ENCODE results near the gene PLPP3. TPM values are rescaled to one million over a fixed set of nuclear protein-coding genes. Genes with fewer than 3 reads are reported as not detected.
A peak's percentile ranks its signal among the peaks of the same experiment; 100 is the strongest.

Gene PLPP3
- total RNA-seq, 2 donors from 2014 or later, result not detected

DNA sequence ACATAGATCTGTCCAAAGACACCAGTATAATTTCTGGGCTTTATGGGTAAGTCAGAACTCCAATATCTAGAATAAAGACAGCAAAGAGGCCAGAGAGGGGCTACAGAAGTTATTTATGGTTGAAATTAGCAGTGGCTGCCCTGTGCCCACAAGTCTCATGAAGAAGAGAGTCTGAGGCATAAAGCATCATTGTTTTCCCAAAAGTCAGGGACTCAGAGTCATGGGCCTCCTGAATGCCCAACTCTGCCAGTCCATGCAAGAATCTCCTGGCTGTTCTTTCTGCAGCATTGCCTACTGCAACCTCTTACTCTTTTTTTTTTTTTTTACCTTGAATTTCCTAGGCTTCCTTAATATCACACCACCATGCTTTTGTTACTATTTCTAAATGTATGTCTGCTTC, 49.6 kb downstream of the PLPP3 start:
- H3K27me3 Mint-ChIP-seq, result peaks cover 3% of the 10 kb centered on the region
- H3K4me1 Mint-ChIP-seq, result no peaks in the 10 kb centered on the region
- no peak for ATAC-seq (replicated peaks)
- H3K36me3 Mint-ChIP-seq (ENCODE audit: low read depth), result no peaks in the 10 kb centered on the region
- H3K27ac Mint-ChIP-seq, result no peak overlapping the region
- no peaks in the 10 kb centered on the region for H3K9me3 Mint-ChIP-seq
- no peak overlapping the region for H3K4me3 Mint-ChIP-seq

DNA sequence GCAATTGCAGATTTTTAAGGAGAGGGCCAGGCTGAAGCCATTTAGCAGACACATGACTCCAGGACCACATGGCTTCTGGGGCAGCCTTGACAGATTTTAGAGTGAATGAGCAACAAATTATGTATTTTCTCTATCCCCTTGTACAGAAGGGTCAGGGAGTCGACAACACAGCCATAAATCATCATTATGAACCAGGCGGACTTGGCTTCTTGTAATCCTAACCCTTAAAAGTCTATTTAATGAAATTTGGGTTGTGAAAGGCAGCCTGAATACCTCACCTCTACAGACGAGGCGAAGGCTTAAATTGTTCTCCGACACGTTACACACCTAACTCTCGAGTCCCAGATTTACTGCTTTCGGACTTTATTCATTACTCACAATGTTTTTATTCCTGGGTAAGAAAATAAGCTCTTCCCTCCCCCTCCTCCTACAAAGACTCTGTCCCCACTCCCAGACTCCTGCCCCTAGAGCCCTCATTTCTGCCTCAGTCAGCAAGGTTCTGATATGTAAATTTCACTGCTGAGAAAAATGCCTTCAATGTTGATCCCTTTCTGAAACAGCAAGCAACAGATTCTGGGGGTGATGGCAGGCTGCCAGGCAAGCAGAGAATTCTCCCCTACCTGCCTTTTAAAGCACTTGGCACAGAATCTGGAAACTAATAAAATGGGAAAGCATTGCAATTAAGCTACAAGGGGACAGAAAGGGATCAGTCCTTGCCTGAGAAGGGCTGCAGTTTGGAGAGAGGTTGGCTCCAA, 51.6 kb downstream of the PLPP3 start:
- no peak overlapping the region for H3K4me3 Mint-ChIP-seq
- ATAC-seq (replicated peaks), result no peak
- no peaks in the 10 kb centered on the region for H3K9me3 Mint-ChIP-seq
- no peaks in the 10 kb centered on the region for H3K4me1 Mint-ChIP-seq
- peaks cover 3% of the 10 kb centered on the region for H3K27me3 Mint-ChIP-seq
- H3K27ac Mint-ChIP-seq, result no peak overlapping the region
- H3K36me3 Mint-ChIP-seq (ENCODE audit: low read depth), result no peaks in the 10 kb centered on the region

DNA sequence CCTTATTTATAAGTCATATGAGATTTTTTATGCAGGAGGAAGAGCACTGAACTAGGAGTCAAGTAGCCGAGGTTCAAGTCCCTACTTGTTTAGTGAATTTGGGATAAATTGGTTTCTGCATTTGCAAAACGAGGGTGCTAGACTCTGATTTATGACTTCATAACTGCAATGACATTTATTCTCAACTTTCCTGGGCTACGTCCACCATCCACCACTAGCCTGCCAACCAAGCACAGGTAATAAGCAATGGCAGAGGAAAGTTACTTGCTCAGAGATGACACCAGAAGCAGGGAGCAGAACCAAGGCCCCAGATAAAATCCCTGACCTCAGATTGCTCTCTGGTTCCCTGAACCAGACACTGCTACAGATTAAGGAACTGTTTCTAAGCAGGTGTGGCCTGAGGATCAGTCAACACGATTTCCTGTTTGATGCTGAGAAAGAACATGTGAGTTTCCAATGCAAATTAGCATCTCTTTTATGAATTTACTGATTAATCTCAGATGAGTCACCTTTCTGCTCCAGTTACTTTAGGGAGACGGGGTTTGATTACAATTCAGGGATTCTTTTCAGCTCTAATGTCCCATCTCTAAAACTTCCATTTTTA, 52.7 kb downstream of the PLPP3 start:
- no peak overlapping the region for H3K27ac Mint-ChIP-seq
- no peak overlapping the region for H3K4me3 Mint-ChIP-seq
- no peaks in the 10 kb centered on the region for H3K9me3 Mint-ChIP-seq
- no peaks in the 10 kb centered on the region for H3K4me1 Mint-ChIP-seq
- no peaks in the 10 kb centered on the region for H3K36me3 Mint-ChIP-seq (ENCODE audit: low read depth)
- peaks cover 3% of the 10 kb centered on the region for H3K27me3 Mint-ChIP-seq
- peak; percentile 37 for ATAC-seq (replicated peaks)

DNA sequence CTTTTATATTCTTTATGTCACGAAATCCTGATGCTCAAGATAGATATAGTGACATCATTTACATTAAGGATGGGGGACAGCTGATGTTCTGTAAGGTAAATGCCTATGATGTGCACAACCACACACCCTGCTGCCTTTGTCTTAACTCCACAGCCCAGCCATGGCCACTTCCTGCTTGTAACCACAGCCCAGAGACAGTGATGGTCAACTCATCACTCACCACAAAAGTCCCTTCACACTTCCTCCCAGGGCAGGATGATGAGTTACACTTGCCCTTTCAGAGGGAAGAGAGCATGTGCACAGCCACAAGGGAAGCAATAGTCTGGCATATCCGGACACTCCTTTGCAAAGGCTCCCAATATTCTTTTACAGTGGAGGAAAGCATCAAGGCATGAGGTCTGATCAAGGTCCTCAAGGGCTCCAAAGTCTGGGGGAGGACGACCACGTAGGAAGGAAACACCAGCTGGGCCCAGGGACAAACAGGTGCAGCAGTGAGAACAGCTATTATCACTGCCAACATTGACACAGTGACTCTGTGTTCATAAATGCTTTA, 53.8 kb downstream of the PLPP3 start:
- peak; percentile 75 for ATAC-seq (replicated peaks)
- no peaks in the 10 kb centered on the region for H3K36me3 Mint-ChIP-seq (ENCODE audit: low read depth)
- H3K4me3 Mint-ChIP-seq, result no peak overlapping the region
- H3K27ac Mint-ChIP-seq, result no peak overlapping the region
- H3K9me3 Mint-ChIP-seq, result no peaks in the 10 kb centered on the region
- H3K4me1 Mint-ChIP-seq, result no peaks in the 10 kb centered on the region
- H3K27me3 Mint-ChIP-seq, result peaks cover 3% of the 10 kb centered on the region

DNA sequence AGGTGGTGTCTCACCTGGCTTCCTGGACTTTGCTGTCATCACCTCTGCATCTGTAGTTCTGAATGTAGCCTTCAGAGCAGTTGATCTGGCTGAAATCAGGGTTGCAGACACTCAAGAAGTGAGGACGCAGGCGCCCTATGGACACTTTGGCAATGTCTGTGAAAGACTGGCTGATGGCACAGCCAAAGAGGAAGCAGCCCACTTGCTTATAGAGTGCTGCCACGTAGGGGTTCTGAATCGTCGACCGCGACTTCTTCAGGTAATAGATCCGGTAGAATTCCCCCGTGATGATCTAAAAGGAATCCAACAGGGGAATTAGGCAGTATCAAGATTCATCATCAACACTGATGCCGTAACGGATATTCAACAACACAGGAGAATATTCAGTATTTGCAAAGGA, 55.1 kb downstream of the PLPP3 start:
- Mint-ChIP-seq H3K4me1 (no peaks in the 10 kb centered on the region), H3K27ac (no peak overlapping the region), H3K9me3 (no peaks in the 10 kb centered on the region), H3K27me3 (peaks cover 3% of the 10 kb centered on the region), H3K4me3 (no peak overlapping the region), H3K36me3 (ENCODE audit: low read depth) (no peaks in the 10 kb centered on the region)
- no peak for ATAC-seq (replicated peaks)

DNA sequence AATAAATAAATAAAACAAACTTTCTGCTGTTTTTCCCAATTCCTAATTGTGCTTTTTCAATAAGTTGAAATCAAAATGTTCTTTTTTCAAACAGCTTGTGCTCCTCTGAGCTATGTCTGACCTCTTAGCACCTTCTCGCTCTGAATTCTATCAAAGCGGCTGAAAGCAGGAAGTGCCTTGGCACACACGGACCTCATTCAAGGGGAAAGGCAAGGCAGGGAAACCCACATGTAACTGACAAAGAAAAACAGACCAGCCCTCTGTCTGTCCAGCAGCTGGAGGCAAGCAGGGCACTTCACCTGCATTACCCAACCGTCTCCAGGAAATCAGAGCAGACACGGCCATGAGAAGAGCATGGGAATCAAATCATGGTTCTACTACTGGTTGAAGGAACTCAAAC, 56.7 kb downstream of the PLPP3 start:
- ATAC-seq (replicated peaks), result no peak
- H3K27ac Mint-ChIP-seq, result no peak overlapping the region
- peaks cover 3% of the 10 kb centered on the region for H3K27me3 Mint-ChIP-seq
- H3K36me3 Mint-ChIP-seq (ENCODE audit: low read depth), result no peaks in the 10 kb centered on the region
- H3K4me3 Mint-ChIP-seq, result no peak overlapping the region
- H3K4me1 Mint-ChIP-seq, result no peaks in the 10 kb centered on the region
- H3K9me3 Mint-ChIP-seq, result no peaks in the 10 kb centered on the region

DNA sequence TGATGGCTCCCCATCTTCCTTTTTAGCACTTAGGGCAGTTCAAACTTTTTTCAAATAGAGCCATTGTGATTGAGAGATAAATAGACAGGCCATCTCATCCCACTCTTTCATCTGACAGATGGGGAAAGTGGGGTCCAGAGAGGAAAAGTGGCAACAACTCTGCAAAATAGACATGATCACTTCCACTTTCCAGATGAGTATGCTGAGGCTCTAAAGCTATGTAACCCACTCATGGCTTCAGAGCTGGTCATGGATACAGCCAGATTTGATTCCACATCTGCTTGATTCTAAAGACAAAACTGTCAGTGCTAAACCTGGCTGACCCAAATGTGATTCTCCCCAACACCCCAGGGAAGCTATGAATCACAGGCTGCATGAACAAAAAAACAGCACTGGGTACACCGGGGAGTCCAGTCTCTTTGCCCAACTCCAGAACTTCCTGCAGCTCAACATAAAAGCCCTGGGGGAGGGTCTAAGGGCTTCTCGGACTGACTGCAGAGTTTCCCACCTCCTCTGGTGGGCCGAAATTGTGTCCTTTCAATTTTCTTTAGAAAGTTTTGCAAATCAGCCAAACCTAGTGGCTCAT, 59.3 kb downstream of the PLPP3 start:
- ATAC-seq (replicated peaks), result no peak
- Mint-ChIP-seq H3K4me1 (no peaks in the 10 kb centered on the region), H3K36me3 (ENCODE audit: low read depth) (no peaks in the 10 kb centered on the region), H3K4me3 (no peak overlapping the region), H3K9me3 (no peaks in the 10 kb centered on the region), H3K27me3 (peaks cover 3% of the 10 kb centered on the region), H3K27ac (no peak overlapping the region)

DNA sequence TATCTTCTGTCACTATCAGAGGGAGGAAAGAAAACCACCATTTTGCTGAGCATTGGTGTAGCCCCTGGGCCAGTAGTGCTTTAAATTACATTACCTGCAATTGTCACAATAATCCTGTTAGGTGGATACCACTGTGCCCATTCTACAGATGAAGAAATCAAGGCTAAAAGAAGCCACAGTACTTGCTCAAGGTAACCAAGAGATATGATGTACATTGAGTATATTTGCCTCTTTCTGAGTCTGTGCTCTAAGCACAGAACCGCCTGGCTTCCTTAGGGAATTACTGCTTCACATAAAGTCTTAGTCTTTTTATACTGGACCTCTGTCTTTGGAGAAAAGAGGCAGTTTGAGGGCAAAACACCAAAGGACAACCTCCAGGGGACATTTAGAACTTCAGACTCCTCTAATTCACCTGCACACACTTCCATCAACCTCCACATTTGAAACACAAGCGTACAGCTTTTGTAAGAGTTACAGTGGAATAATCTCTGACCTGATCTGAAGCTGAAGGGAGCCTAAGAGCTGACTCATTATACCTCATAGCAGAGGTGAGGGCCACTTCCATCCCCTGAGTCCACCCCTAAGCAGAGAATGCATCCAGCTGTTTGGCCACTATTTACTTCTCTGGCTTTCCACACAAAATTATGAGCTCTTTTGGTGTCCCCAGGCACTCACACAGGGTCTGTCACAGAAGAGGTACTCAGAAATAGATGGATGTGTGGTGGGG, 61.8 kb downstream of the PLPP3 start:
- no peak overlapping the region for H3K4me3 Mint-ChIP-seq

DNA sequence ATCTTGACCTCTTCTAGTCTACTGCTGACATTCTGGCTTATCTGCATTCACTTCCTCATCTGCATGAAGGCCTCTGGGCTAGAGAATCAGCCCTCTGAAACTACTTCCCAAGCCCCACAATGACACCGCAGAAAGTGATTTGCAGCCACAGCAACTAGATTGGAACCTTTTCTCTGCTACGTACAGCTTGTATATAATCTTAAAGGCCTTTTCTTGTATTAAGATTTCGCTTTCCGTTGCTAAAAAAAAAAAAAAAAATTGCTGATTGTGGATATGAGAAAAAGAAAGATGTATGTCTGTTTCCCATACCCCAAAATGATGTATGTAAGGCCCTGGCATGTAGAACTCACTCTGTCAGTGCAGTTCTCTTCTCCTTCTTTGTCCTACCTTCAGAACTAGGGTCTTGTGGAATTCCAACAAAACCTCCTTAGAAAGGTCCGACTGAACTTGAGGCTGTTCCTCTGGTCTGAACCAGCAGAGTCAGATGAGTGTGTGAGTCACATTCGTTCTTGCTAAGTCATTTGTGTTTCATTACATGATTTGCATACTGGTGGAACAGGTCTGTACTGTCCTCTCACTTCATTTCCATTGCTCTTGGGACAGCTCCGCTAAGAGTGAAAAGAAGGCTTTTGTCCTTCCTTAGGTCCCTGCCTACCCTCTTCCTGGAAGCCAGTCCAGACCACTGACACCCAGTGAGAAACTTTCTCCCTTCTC, 62.7 kb downstream of the PLPP3 start:
- Mint-ChIP-seq H3K27me3 (no peaks in the 10 kb centered on the region), H3K4me3 (no peak overlapping the region), H3K27ac (no peak overlapping the region), H3K4me1 (no peaks in the 10 kb centered on the region), H3K36me3 (ENCODE audit: low read depth) (no peaks in the 10 kb centered on the region), H3K9me3 (no peaks in the 10 kb centered on the region)
- peak; percentile 42 for ATAC-seq (replicated peaks)

More for the DNA sequence above, 61.8 kb downstream of the PLPP3 start:
- Mint-ChIP-seq H3K36me3 (ENCODE audit: low read depth) (no peaks in the 10 kb centered on the region), H3K4me1 (no peaks in the 10 kb centered on the region), H3K9me3 (no peaks in the 10 kb centered on the region), H3K27me3 (no peaks in the 10 kb centered on the region), H3K27ac (no peak overlapping the region)
- ATAC-seq (replicated peaks), result no peak

DNA sequence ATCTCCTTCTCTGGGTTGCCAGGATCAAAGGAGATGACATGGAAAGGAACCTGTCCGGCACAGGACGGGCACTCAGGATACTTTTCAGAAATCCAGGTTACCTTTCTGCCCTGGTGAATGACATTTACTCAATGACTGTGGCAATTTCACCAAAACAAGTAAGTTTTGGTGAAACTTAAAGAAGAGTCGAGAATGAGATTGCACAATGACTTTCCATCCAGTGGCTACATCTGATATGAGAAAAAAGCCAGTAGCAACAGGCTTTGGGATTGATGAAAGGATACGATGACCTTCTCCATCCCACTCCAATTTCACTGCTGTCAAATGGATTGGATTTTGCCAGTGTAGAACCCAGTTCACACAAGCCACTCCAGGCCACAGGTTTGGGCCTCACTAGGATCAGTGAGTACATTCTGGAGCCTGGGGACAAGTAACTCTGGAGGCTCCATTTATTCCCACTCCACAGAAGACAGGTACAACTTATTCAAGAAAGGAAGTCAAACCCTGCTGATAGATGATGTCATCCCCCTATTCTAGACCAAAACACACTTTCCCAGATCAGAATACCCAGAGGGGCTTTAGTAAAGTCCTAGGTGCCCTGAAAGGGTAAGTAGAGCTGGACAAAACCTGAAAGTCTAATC, 63.3 kb downstream of the PLPP3 start:
- H3K9me3 Mint-ChIP-seq, result no peaks in the 10 kb centered on the region
- H3K27ac Mint-ChIP-seq, result no peak overlapping the region
- ATAC-seq (replicated peaks), result no peak
- H3K4me1 Mint-ChIP-seq, result no peaks in the 10 kb centered on the region
- no peaks in the 10 kb centered on the region for H3K36me3 Mint-ChIP-seq (ENCODE audit: low read depth)
- no peaks in the 10 kb centered on the region for H3K27me3 Mint-ChIP-seq
- H3K4me3 Mint-ChIP-seq, result no peak overlapping the region

DNA sequence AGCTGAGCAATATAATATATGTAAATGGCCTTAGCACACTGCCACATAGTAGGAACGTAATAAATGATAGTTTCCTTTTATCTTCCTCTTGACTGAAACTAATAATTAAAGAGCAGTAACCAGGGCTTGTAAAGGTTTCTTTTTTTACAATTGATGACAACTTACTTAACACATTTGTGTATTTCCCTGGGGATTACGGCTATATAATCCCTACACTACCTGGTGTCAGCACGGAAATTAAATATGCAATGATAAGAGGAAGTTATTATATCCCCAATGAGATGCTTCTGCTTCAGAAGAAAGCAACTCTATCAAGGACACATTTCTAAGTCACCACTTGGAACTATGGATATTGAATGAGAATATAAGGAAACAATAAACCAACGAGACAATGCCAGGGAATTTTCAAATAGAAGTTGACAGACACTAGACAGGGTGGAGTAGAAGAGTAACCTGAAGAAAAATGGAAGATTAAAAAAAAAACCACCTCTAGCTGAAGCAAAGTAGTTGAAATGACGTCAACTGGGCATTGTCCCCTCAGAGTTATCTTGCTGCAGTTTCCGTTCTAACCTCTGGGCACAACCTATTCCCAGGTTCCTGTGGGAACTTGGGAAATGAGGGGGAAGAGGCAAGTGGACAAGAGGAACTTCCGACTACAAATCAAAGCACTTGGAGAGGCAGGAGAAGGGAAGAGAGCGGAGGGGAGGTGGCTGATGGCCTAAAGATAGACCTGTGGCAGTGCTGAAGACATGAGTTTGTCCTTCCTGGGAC, 66.5 kb downstream of the PLPP3 start:
- no peak for ATAC-seq (replicated peaks)
- Mint-ChIP-seq H3K36me3 (ENCODE audit: low read depth) (no peaks in the 10 kb centered on the region), H3K4me1 (no peaks in the 10 kb centered on the region), H3K27me3 (no peaks in the 10 kb centered on the region), H3K9me3 (no peaks in the 10 kb centered on the region), H3K4me3 (no peak overlapping the region), H3K27ac (no peak overlapping the region)

DNA sequence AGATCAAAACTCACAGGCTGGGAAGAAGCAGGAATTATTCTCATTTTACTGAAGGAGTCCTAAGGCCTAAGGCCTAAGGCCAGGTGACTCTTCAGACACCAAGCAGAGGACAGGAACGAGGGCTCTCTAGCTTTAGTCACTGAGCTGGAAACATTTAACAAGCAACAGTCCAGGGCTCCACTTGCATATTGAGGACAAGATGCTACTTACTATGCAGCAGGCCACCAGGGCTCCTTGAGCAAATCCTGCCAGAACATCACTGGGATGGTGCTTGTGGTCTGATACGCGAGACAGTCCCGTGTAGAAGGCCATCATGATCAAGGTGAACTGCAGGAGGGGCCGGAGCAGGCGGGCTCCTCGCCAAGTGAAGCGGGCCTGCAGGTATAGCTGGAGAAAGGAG, 67.6 kb downstream of the PLPP3 start:
- peaks cover 2% of the 10 kb centered on the region for H3K27me3 Mint-ChIP-seq
- no peak overlapping the region for H3K4me3 Mint-ChIP-seq
- ATAC-seq (replicated peaks), result no peak
- H3K9me3 Mint-ChIP-seq, result no peaks in the 10 kb centered on the region
- H3K27ac Mint-ChIP-seq, result no peak overlapping the region
- H3K36me3 Mint-ChIP-seq (ENCODE audit: low read depth), result no peaks in the 10 kb centered on the region
- no peaks in the 10 kb centered on the region for H3K4me1 Mint-ChIP-seq

DNA sequence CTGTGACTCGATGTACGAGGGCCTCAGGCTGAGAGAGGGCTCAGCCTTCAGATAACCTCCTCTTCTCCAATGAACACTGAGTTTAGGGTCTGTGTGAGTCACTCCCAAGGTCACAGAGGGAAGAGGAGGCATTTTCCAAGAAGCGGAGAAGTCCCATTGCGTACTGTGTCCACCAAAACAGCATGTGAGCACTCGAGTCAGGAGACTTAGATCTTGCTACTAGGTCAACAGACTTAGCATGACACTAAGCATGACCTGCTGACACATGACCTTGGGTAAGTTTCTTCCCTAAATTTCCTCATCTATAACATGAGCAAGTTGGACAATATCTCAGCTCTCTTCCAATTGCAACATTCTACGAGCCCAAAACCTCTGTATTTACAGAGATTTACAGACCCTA, 68.0 kb downstream of the PLPP3 start:
- Mint-ChIP-seq H3K27me3 (peaks cover 5% of the 10 kb centered on the region), H3K9me3 (no peaks in the 10 kb centered on the region), H3K4me3 (no peak overlapping the region), H3K4me1 (no peaks in the 10 kb centered on the region), H3K36me3 (ENCODE audit: low read depth) (no peaks in the 10 kb centered on the region), H3K27ac (no peak overlapping the region)
- no peak for ATAC-seq (replicated peaks)
